ENCODE measurements around the gene KLF8.

The KLF8 gene

GRCh38 chrX:56314334-56314733 lies 82.2 kb downstream of the KLF8 start:
- Histone ChIP-seq H3K27ac (ENCODE audit: poor library complexity, severe bottlenecking) (no peak overlapping the region), H3K4me3 (ENCODE audit: severe bottlenecking) (no peak overlapping the region), H3K9me3 (ENCODE audit: severe bottlenecking) (no peaks in the 10 kb centered on the region), H3K36me3 (ENCODE audit: low read depth) (no peaks in the 10 kb centered on the region), H3K27me3 (ENCODE audit: insufficient read depth, poor library complexity, severe bottlenecking) (no peaks in the 10 kb centered on the region), H3K4me1 (ENCODE audit: insufficient read depth, poor library complexity, severe bottlenecking) (no peaks in the 10 kb centered on the region)
- TF ChIP-seq CTCF (IDR thresholded peaks at IDR 0.05; ENCODE audit: poor library complexity, severe bottlenecking): no peak
- DNase-seq (ENCODE audit: low spot score): no peak
- no peak for ATAC-seq (ENCODE audit: low read depth)

GRCh38 chrX:56318076-56318475 lies 85.9 kb downstream of the KLF8 start:
- H3K4me3 ChIP-seq (ENCODE audit: severe bottlenecking): no peak overlapping the region
- no peak for TF ChIP-seq CTCF (IDR thresholded peaks at IDR 0.05; ENCODE audit: poor library complexity, severe bottlenecking)
- no peak overlapping the region for H3K27ac ChIP-seq (ENCODE audit: poor library complexity, severe bottlenecking)
- H3K27me3 ChIP-seq (ENCODE audit: insufficient read depth, poor library complexity, severe bottlenecking): no peaks in the 10 kb centered on the region
- H3K4me1 ChIP-seq (ENCODE audit: insufficient read depth, poor library complexity, severe bottlenecking): no peaks in the 10 kb centered on the region
- H3K36me3 ChIP-seq (ENCODE audit: low read depth): no peaks in the 10 kb centered on the region
- H3K9me3 ChIP-seq (ENCODE audit: severe bottlenecking): no peaks in the 10 kb centered on the region
- DNase-seq (ENCODE audit: low spot score) (no peak), ATAC-seq (ENCODE audit: low read depth) (no peak)

- Histone ChIP-seq H3K4me3 (ENCODE audit: severe bottlenecking) (no peak overlapping the region), H3K36me3 (ENCODE audit: low read depth) (no peaks in the 10 kb centered on the region), H3K27me3 (ENCODE audit: insufficient read depth, poor library complexity, severe bottlenecking) (no peaks in the 10 kb centered on the region), H3K9me3 (ENCODE audit: severe bottlenecking) (no peaks in the 10 kb centered on the region), H3K4me1 (ENCODE audit: insufficient read depth, poor library complexity, severe bottlenecking) (no peaks in the 10 kb centered on the region), H3K27ac (ENCODE audit: poor library complexity, severe bottlenecking) (no peak overlapping the region)
- DNase-seq (ENCODE audit: low spot score): no peak
- no peak for TF ChIP-seq CTCF (IDR thresholded peaks at IDR 0.05; ENCODE audit: poor library complexity, severe bottlenecking)
- ATAC-seq (ENCODE audit: low read depth): no peak
Measured at GRCh38 chrX:56319165-56319564, 87.0 kb downstream of the KLF8 start.

Data from RWPE2 (cell line).